Forelimb muscle (tissue), 1 donor: ENCODE measurements around the gene ALDH1L1. TPM values are rescaled to one million over a fixed set of nuclear protein-coding genes. Genes with fewer than 3 reads are reported as not detected.

Experiments used
- DNase-seq: peaks from one replicate; pipeline ENCODE4 v3.0.0-alpha.2; 2013; ENCODE audit warnings: low read depth
- polyA plus RNA-seq: library from polyadenylated mRNA; unstranded; fragments of 120-200 nt; gene quantifications from one replicate; pipeline ENCODE4 v1.2.1, GENCODE V29; 2013; ENCODE audit not compliant: insufficient read length

The ALDH1L1 gene
- polyA plus RNA-seq, 1 donor: 0.22 TPM

DNA sequence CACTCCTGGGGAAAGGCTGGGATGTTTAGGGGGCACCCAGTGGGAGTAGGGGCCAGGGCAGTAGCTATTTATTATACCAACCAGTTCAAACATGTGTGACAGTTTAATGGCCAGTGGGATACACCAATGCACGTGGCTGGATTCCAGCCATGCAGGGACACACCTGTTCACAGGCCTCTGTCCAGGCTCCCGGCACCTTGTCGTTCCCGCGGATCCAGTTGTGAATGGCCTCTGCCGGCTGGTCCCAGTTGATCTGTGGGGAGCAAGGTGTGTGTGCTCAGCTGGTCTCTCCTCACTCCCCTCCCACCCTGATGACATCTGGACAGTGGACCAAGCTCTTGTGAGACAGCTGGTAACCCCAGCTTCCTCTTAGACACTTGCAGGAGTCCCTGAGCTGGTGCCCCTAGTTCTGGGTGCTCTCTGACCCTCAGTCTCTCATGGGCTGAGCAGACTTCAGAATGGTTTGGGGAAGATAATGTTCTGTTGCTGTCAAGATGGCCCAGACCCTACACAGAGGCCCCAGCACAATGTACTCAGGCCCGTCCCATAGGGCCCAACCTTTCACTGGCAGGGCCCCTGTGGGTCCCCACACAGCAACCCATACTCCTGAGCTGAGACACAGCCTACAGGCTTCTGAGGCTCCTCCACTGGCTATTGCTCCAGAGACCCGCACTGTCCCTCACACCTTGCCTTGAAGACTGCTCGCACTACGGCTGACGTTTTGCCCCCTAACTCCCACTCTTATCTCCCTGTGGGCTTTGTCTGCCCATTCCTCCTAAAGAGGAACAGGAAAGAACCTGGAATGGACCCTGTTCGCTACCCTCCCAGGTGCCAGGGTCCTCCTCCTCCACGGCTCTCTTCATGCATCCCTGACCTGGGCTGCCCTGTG is 25.8 kb downstream of the ALDH1L1 start:
- DNase-seq: no peak

DNA sequence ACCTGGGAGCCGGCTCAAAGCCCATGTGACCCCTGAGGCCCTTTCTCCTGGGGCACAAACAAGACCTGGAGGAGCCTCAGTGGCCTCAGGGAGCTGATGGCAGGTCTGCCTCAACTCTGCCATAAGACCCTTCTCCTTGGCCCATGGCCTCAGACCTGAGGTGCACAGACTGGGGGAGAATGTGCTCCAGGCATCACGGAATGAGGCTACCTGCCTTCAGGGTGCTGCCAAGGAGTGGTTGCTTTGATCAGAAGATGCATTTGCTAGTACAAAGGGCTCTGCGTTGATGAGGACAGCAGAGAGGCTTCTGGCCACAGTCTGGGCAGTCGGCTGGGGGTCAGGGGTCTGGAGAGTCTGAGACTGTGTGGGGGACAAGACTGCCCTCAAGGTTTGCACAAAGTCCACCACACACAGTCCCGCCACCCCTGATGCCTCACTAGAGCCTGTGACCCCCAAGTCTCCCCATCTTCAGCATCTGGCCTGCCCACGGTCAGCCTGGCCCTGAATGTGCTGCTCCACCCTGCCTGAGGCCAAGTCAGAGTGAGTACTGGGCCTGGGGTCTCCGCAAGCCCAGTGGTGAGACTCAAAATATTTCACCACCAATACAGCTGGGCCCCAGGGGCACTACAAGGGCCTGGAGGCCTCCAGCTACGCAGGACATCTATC is 26.6 kb downstream of the ALDH1L1 start:
- no peak for DNase-seq

DNA sequence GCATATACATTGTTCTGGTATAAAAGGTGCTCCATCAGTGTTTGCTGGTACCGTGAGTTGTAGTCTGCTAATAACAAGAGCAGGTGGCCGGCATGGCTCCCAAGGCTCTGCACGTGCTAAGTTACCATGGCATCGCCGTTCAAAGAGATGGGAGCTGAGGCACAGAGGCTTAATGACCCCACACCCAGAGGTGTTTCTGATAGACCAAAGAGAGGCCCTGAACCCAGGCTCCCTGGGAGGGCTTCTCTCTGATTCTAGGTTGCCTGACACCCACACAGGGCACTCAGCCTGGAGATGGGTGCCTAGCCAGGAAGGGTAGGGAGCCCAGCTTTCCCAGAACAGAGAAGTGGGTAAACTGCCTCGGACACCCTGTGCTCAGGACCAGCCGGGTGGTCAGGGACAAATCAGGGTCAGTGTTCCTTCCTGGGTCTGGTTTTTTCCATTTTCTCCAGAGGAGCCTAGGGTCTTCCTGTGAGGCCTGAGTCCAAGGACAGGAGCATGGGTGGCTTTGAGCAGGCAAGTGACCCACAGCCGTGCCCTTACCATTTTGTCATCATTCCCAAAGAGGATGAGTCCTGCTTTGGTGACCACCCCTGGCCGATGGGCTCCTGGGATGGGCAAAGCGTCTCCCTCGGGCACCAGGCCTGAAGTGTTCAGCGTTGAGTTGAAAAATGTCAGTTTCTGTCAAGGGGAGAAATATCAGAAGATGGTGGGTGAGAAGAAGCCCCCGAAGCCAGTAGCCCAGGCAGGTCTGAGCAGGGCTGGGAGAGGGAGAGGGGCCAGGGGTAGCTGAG is 27.3 kb downstream of the ALDH1L1 start:
- no peak for DNase-seq

DNA sequence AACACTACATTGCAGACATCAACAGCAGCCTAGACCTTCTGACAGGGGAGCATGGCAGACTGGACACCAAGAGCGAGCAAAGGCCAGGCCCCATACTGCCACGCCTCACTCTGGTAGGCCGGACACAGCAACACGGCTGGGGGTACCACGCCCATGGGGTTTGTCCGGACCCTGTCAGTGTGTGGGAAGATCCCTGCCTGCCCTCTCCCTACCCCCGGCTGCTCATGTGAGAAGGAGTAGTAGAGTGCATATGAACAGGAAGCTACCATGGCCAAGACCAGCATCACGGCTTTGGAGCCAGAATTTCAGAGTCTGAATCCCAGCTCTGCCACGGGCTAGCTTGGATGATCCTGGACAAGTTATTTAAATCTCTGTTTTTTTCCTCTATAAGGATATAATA is 27.9 kb downstream of the ALDH1L1 start:
- DNase-seq: no peak

DNA sequence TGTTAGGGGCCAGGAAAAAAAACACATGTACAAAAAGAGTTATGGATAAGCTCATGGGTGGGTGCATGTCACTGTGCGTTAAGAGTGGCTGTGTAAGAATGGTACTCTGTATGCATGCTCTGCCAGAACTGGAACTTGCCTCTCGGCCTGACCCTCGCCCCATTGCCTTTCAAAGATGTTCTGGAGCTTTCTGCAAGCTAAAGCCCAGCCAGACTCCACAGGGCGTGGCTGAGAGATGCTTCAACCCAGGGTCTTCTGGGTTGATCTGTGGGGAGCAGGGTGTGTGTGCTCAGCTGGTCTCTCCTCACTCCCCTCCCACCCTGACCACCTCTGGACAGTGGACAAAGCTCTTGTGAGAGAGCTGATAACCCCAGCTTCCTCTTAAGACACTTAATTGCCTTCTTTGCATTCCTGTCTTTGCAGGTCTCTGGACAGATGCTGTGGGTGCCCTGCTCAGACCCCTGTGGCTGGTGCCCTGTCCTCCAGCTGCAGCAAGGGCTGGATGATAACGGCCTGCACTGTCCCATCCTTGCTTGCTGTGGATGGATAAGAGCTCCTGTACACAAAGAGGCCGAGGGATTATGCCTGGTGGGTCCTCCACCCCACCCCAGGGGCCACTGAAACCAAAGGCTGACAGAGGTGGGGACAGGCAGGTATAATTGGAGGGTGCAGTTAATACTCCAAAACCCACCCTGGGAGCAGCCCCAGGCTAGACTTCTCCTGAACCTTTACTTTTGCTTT is 28.7 kb downstream of the ALDH1L1 start:
- DNase-seq: no peak

DNA sequence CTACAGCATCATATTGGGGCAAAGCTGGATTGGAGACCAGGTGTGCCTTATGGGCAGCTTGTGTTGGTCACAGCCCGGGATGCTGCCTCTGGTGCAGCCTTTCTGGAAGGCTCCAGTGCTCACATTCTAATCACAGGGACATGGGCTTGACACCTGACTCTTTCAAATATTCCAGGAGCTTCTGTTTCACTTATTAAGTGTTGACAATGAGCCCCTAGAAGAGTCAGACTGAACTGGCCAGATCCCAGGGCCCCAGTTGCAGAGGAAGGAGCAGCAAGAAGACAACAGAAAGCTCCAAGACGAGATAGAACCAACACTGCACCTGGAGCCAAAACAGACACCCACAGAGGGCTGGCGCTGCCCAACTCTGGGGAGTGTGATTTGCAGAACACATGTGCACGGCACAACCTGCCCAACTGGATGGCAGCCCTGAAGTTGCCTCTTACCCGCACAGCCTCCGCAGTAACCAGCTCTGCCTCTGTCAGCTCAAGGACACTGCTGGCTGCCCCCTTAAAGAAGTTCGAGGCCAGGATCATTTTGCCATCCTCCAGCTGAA is 30.3 kb downstream of the ALDH1L1 start:
- no peak for DNase-seq

DNA sequence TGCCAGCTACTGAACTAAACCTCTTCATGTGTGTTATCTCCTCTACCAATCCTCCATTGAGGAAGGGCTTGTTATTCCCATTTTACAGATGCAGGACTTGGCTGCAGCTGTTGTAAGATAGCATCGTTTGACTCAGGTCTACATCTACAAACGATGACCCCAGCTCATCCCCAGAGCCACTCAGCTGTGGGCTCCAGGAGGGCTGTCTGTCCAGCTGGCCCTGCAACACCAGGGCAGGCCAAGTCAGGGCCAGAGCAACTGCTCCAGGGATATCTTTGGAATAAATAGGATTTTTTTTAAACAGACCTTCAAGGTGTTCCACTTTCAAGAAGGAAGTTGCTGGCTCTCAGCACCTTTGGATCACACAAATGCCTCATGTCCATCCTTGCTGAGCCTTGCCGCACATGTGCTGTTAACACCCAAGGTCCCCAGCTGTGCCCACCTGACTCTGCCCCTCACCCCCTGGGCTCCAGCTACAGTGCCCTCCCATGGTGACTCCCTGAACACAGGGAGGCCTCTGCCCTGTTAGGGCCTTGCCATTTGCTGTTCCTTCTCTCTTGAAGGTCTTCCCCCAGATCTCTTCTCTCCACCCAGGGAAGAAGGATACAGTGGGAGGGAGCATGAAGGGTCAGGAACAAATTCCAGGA is 31.0 kb downstream of the ALDH1L1 start:
- DNase-seq: no peak

DNA sequence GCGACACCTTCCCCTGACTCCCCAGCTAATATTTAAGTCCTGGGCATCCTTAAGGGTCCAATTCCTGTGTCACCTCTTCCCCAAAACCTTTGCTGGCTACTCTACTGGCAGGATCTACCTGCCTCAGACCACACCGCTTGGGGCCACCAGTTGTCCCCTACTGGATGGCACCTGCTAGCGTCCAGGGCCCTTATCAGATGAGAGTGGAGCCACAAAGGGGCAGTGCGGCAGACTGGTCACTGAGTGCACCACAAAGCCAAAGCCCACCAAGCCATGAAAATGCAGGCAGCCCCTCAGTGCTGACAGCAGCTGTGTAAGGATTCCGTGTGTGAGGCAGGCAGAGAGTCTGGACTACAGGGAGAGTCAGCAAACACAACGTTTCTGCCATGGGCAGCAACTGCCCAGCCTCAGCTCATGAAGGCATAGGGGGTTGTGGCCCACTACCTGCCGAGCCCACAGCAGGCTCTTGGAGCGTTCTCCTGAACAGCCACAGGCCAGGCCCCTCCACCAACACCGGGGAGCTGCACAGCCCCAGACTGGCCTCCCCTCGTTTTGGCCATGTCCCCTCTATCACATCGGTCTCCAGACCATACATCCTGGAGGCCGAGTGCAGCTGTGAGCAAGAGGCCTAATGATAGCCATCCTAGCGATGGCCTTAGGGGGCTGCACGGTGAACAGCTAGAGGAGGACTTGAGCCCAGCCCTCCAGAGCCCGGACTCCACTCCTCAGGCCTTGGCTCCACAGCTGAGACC is 32.3 kb downstream of the ALDH1L1 start:
- DNase-seq: no peak

DNA sequence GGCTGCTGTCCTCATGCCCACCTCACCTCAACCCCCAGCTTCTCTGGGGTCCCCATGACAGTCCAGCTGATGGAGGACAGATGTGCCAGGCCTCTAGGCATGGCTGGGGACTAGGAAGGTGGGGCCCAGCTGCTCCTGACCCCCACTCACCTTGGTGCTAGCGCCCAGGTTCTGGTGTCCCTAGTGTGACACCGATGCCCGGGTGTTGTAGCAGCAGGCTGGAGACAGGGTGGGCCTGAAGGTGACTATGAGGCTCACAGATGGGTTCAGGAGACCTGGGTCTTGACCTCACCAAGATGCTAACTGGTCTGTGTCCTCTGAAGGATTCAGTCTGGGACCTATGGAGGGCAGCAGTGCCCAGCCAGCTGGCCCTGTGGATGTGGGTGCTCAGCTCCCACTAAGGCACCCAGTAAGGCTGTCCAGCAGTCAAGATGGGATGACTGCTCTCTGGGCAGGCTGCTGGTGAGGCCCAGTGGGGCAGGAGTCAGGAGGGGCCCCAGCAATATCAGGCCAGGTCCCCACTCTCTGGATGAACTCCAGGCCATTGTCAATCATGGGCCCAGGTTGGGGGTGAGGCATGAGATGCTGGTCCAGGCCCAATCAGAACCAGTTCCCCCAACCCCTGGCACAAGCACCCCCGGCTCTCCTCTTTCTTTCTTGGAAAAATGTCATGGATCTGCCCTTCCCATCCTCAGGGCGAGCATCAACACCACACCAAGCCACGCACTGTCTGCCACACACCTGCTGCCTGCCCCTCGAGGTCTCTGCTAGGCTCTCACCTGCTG is 33.0 kb downstream of the ALDH1L1 start:
- no peak for DNase-seq

DNA sequence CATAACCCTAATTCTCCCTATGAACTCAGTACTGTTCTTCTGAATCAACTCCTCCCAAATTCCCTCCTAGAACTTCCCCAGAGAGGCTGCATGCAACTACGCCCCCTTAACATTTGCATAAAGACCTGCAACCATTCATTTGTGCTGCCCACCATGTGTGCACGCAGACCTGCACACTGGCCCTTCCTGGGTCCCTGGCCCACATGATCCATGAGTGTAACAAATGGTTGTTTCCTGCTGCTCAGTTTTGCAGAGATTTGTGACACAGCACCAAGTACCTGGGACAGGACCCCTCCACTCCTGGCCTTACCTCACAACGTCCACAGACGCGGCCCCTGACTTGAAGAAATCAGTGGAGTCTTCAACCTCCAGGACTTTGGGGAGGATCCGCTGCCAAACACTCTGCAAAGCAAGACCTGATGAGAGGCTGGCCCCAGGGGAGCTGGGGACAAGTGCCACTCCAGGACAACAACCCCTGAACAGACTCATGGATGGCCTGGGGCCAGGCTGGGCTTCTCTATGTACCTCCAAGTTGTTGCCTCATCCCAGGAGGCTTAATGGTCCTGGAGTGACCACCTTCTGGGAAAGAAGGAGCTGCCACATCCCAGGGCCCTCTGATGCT is 33.8 kb downstream of the ALDH1L1 start:
- no peak for DNase-seq

DNA sequence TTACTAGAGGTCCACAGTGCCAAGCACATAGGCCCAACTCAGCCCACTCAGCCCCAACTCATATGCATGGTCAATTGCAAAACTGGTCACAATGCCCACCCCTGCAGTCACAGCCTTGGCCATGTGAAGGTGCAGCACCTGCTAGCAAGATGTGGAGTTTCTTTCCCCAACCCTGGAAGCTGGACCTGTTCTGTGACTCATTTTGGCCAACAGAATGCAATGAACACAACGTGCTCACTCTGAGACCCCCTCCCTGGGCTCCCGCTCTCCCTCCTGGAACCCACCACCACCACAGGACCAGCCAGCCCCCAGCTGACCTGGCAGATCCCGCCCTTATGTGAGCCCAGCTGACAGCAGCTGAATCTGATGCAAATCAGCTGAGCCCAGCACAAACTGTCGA is 34.4 kb downstream of the ALDH1L1 start:
- DNase-seq: no peak

DNA sequence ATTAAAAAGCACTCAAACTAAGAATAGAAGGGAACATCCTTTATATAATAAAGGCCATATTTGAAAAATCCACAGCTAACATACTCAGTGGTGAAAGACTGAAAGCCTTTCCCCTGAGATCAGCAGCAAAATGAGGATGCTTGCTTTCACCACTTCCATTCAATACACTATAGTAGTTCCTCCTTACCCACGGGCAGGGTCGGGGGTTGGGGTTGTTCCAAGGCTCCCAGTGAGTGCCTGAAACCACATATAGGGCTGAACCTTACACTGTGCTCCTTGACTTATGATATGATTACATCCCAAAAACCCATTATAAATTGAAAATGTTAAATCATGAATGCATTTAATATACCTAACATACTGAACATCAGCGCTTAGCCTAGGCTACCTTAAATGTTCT is 37.7 kb downstream of the ALDH1L1 start:
- DNase-seq: no peak

DNA sequence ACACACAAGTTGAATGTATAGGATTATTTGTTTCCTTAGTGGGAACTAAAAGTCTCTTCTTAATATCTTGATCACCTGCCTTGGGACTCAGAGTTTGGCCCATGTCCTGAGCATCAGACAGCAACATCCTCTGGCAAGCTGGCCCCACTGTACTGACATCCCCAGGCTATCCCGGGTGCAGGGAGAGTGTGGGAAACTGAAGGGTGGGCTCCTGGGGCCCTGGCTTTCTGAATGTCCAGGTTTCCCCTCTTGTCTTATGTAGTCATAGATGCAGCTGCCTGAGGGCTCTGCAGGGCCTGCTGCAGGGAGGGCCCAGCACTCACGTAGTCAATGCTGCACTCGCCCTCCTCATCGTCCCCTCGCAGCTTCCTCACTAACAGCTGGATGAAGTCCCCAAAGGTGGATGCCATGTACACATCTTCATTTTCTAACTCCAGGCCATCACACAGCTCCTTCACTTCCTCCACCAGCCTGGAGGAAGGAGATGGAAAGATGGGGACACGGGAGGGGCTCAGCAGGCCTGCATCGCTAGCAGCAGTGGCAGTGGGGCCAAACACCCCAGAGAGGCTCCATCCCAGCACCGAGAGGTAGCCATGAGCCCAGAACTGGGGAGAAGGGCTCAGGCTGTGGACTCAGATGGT is 42.8 kb downstream of the ALDH1L1 start:
- no peak for DNase-seq

DNA sequence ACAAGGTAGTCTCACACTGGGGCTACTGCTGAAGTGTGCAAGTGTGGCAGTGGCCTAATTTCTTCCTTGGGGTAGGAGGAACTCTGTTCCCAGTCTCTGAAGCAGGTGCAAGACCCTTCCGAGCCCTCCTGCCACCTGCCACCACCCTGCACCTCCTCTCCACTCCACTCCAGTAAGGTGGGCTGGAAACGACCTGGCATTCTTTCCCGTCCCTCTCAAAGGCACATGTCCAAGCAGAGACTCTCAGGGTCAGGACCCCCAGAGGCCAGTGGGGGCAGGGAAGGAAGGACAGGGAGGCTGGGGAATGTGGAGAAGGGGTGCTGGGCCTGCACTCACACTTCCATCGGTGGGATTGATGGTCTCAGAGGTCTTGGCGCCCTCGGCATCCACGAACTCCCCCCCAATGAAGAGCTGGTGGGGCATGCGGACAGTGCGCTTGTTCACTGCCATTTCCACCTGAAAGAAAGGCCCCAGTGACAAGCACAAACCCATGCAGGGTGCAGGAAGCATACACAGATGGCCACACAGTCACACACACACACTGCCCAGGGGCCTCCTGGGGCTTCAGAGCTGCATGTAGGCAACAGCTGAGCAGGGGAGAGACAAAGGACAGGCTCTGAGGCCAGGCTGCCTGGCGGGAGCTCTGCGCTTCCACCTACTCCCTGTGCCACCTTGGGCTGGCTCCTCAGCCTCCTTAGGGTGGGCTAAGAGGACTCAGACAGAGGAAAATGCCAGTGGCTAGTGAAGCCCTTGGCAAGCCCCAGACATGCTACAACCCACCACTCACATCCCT is 43.8 kb downstream of the ALDH1L1 start:
- DNase-seq: no peak

DNA sequence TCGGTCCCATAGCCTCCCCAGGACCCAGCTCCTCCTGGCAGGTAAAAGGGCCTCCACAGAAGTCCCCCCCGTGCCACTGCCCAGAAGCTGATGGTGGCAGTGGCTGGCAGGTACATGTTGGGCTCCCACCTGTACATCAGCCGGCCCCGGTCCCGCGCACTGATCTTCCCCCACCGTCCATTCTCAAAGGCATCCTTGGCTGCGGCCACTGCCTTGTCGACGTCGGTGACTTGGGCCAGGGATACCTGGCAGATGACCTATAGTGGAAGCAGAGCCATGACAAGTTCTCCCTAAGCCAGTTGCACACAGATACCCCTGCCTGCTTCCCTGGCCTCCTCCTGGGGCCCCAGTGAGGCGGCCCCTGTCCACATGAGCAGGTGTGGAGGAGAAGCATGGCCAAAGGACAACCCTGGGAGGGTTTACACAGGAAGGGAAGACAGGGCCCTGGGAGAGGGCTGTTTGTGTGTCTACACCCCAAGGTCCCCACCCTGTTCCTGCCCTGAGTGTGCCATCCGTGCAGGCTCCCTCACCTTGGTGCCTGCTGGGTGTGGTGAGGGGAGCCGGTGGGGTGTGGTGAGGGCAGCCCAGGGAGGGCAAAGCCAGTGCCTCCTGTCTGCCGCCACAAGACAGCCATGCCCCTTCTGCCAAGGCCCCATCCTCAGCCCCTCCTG is 44.8 kb downstream of the ALDH1L1 start:
- no peak for DNase-seq

DNA sequence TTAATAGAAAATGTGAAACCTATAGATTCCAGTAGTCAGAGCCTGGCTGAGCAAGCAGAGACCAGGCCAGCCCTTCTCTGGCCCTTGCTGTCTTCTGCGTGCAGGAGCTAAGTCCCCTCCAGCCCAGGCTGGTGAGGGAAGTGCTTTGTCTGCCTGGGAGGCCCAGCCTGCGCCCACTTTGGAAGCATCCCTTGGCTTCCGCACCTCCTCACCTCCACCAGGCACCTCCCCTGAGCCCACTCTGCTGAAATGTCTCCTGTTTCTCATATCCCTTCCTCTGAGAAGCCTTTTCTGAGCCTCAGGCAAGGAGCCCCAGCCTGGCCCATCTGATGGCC is 45.3 kb downstream of the ALDH1L1 start:
- no peak for DNase-seq
